ENCODE measurements around the gene PRKCE. TPM values are rescaled to one million over a fixed set of nuclear protein-coding genes. Genes with fewer than 3 reads are reported as not detected.

PRKCE gene
- total RNA-seq, 6 experiments from 2014 or later, result 5.2 to 18.8 (median 11.0) TPM

DNA sequence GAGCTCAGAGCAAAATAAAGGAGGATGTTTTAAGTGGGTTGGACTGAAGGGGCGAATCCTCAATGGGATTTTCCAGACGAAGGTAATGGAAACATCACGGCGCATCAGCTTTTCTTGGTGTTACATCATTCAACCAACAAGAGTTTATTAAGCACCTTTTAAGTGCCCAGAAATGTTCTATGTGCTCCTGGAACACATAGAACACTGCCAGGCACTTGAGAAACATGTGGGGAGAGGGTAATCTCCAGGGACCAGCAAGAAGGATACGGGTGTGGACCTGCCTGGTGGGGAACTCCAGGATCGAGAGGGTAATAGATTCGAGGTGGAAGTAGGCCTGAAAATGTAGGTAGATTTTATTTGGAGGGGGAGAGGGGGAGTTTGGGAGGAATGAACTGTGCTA lies 168.6 kb downstream of the PRKCE start:
- ATAC-seq, result no peak
- Histone ChIP-seq H3K9me3 (no peaks in the 10 kb centered on the region), H3K36me3 (no peaks in the 10 kb centered on the region), H3K27ac (no peak overlapping the region), H3K4me1 (peaks cover 0 to 39% (median 13%) of the 10 kb centered on the region in 4 donors), H3K27me3 (no peaks in the 10 kb centered on the region), H3K4me3 (no peak overlapping the region)
- no peak for DNase-seq
- intact Hi-C loops (cut with DNase I), result no loop called here
- TF ChIP-seq, protein P1, sequence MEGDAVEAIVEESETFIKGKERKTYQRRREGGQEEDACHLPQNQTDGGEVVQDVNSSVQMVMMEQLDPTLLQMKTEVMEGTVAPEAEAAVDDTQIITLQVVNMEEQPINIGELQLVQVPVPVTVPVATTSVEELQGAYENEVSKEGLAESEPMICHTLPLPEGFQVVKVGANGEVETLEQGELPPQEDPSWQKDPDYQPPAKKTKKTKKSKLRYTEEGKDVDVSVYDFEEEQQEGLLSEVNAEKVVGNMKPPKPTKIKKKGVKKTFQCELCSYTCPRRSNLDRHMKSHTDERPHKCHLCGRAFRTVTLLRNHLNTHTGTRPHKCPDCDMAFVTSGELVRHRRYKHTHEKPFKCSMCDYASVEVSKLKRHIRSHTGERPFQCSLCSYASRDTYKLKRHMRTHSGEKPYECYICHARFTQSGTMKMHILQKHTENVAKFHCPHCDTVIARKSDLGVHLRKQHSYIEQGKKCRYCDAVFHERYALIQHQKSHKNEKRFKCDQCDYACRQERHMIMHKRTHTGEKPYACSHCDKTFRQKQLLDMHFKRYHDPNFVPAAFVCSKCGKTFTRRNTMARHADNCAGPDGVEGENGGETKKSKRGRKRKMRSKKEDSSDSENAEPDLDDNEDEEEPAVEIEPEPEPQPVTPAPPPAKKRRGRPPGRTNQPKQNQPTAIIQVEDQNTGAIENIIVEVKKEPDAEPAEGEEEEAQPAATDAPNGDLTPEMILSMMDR (IDR thresholded peaks at IDR 0.05), result no peak
- no peak for TF ChIP-seq POLR2A (IDR thresholded peaks at IDR 0.05)
- WGBS (ENCODE audit: insufficient coverage, low coverage, low lambda C conversion rate, missing lambda C conversion rate), result 85% methylated on average over 4 of the region's 7 CpGs

DNA sequence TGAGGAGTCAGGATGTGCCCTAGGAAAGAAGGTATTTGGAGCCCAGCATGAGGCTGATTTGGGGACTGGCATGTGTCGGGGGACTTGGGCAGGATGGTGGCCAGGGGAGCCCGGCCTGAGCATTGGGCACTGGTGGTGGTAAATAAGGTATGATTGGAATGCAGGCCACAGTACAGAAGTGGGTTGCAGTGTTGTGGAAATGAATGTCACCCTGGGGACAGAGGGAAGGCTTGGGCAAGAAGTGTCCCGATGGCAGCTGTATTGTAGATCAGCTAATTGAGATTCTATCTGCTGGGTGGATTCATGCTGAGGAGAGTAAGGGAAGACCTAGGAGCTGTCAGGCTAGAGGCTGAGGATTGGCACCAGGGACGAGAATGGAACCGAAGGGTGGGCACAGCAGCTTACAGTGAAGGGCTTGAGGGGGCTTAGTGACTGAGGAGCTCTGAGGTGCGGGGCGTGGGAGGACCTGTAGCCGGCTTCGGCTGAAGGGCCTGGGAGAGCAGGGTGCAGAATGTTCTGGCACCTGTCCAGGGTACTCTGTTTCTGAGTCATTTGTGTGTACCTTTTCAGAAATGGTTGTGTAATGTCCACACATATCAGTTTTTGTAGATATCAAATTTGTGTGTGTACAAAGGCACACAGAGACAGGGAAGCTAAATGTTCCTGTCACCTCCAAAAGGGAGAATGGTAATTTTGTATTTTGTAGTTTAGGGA lies 170.2 kb downstream of the PRKCE start:
- intact Hi-C loops (cut with DNase I), result no loop called here
- peak; percentile 65 to 89 (median 69) for DNase-seq
- WGBS (ENCODE audit: insufficient coverage, low coverage, low lambda C conversion rate, missing lambda C conversion rate), result 35% methylated on average over 8 of the region's 9 CpGs
- H3K36me3 ChIP-seq, result no peaks in the 10 kb centered on the region
- no peaks in the 10 kb centered on the region for H3K9me3 ChIP-seq
- peak; percentile 57 to 79 (median 70) for ATAC-seq
- TF ChIP-seq POLR2A (IDR thresholded peaks at IDR 0.05), result no peak
- TF ChIP-seq, protein P1 (IDR thresholded peaks at IDR 0.05), result no peak
- H3K27ac ChIP-seq, result peak overlapping the region; percentile 17 to 61 (median 33)
- no peaks in the 10 kb centered on the region for H3K27me3 ChIP-seq
- peaks cover 0 to 28% (median 13%) of the 10 kb centered on the region in 4 donors for H3K4me1 ChIP-seq
- H3K4me3 ChIP-seq, result no peak overlapping the region

DNA sequence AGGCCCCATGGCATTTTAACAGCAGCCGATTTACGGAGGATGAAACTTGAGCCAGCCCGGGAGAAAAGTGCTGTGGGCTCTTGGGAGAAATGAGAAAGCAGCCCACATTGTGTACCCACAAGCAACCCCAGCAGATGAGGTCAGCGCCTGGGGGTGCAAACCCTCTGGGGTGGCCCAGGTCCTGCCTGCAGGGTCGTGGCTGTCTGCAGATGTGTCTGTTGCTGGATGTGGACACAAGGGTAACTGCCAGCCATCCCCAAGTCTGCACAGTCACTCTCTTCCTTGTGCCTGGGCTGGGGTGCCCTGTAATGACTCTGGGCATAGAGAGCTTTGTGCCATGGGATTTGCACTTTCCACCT lies 170.8 kb downstream of the PRKCE start:
- Histone ChIP-seq H3K27me3 (no peaks in the 10 kb centered on the region), H3K4me3 (no peak overlapping the region), H3K27ac (peak overlapping the region; percentile 17 to 61 (median 33)), H3K36me3 (no peaks in the 10 kb centered on the region), H3K4me1 (peaks cover 0 to 27% (median 13%) of the 10 kb centered on the region in 4 donors), H3K9me3 (no peaks in the 10 kb centered on the region)
- ATAC-seq (peak in 3 of 4 donors; percentile 0 to 9 (median 1)), DNase-seq (no peak)
- intact Hi-C loops (cut with DNase I), result no loop called here
- WGBS (ENCODE audit: insufficient coverage, low coverage, low lambda C conversion rate, missing lambda C conversion rate), result 24% methylated on average over 3 of the region's 5 CpGs
- TF ChIP-seq POLR2A (IDR thresholded peaks at IDR 0.05), result no peak
- TF ChIP-seq, protein P1 (IDR thresholded peaks at IDR 0.05), result no peak

DNA sequence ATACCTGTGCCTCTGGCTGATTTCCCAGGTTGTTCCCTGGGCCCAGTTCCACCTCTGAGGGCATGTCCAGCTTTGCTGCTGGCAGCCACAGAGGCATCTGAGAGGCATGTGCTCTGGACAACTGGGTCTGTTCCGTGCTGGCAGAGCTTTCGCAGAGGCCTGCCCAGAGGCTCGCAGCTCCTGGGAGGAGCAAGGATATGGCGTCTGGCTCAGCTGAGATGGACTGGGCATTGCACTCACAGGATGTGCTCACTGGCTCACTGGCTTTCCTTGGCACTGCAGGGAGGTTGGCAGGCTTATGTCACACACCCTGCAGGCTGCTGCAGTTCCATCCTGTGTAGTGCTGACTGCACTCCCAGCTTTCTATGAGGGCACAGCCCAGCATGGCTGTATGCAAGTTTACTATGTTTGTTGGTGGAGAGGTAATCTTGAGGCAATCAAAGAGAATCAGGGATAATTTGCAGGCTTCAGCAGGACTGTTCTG lies 172.3 kb downstream of the PRKCE start:
- peak overlapping the region in 1 of 3 donors; percentile 3 for H3K27ac ChIP-seq
- DNase-seq, result peak; percentile 87 to 98 (median 96)
- peak; percentile 90 to 94 (median 94) for ATAC-seq
- H3K9me3 ChIP-seq, result no peaks in the 10 kb centered on the region
- no peak overlapping the region for H3K4me3 ChIP-seq
- intact Hi-C loops (cut with DNase I), result no loop called here
- peaks cover 0 to 27% (median 13%) of the 10 kb centered on the region in 4 donors for H3K4me1 ChIP-seq
- no peaks in the 10 kb centered on the region for H3K36me3 ChIP-seq
- no peaks in the 10 kb centered on the region for H3K27me3 ChIP-seq
- peak; percentile 31 for TF ChIP-seq POLR2A (IDR thresholded peaks at IDR 0.05)
- TF ChIP-seq, protein P1 (IDR thresholded peaks at IDR 0.05), result no peak
- no CpG with 5 or more reads among the region's 4 CpGs for WGBS (ENCODE audit: insufficient coverage, low coverage, low lambda C conversion rate, missing lambda C conversion rate)
